HepG2 (cell line): Measurements from ENCODE around the gene KCNA1. TPM values are rescaled to one million over a fixed set of nuclear protein-coding genes. Genes with fewer than 3 reads are reported as not detected.

ENCODE experiments used
- ATAC-seq: fragments of 200-7000 bp; cut with Tn5 transposase; 3 replicates; pipeline ENCODE4 v1.9.1; 2020; ENCODE audit warnings: mild to moderate bottlenecking, moderate library complexity
- BruUV-seq: library from RNA; stranded (reverse); fragments of 400-500 nt; replicated peaks from 2 replicates; lab custom pipeline; 2021; lab: Mats Ljungman, UMichigan
- CTCF ChIA-PET: fragments of 300-600 bp; formaldehyde crosslinking; extraction: SDS; loops from one replicate; lab custom pipeline; 2021; ENCODE audit warnings: low total read pairs, inconsistent platforms, low intra/inter-chr PET ratio; lab: Yijun Ruan, JAX
- POLR2A ChIA-PET: fragments of 350-600 bp; sonication (Branson Sonifier 250); formaldehyde crosslinking; loops from one replicate; lab custom pipeline; 2020; ENCODE audit warnings: antibody characterized with exemption, inconsistent platforms; lab: Yijun Ruan, JAX
- DNase-seq: peaks from one replicate; pipeline ENCODE4 v3.0.0-alpha.2; 2015; ENCODE audit warnings: low spot score
- FAIRE-seq: peaks from 3 replicates; lab custom pipeline; 2011; peaks lifted over from hg19 to GRCh38; lab: Jason Lieb, UNC
- H2AFZ ChIP-seq: one replicate; pipeline ENCODE4 v1.6.1; 2011; ENCODE audit warnings: low read length, inconsistent platforms
- H3K27ac ChIP-seq: fragments of 300-600 bp; 3 replicates; pipeline ENCODE4 v1.8.0; 2011; ENCODE audit warnings: mixed run types, mild to moderate bottlenecking, mixed read lengths, low read length, inconsistent platforms; ENCODE audit not compliant: insufficient read depth; ENCODE audit errors: extremely low read length
- H3K27me3 ChIP-seq, 2 experiments: fragments of 200-600 bp in 1 of 2; 2 replicates in 1 of 2; 3 replicates in 1 of 2; pipeline versions ENCODE4 v1.6.0 to v1.8.0; 2011; ENCODE audit warnings: low read length in 2 of 2, mild to moderate bottlenecking in 2 of 2, moderate library complexity in 2 of 2, inconsistent platforms in 1 of 2; ENCODE audit not compliant: insufficient read depth in 2 of 2, control insufficient read depth in 1 of 2
- H3K36me3 ChIP-seq, 2 experiments: fragments of 200-600 bp in 1 of 2; replicated peaks in 1 of 2; 2 replicates in 1 of 2; 3 replicates in 1 of 2; pipeline versions ENCODE4 v1.5.1 to v1.8.0; 2011; ENCODE audit warnings: low read length in 2 of 2, inconsistent platforms in 1 of 2; ENCODE audit not compliant: insufficient read depth in 2 of 2, control insufficient read depth in 1 of 2
- H3K4me1 ChIP-seq: 2 replicates; pipeline ENCODE4 v1.5.1; 2012; ENCODE audit warnings: low read length, inconsistent platforms; ENCODE audit not compliant: insufficient read depth
- H3K4me2 ChIP-seq: 2 replicates; pipeline ENCODE4 v1.6.0; 2011; ENCODE audit warnings: low read depth, low read length, inconsistent platforms
- H3K4me3 ChIP-seq, 3 experiments: fragments of 200-600 bp in 1 of 3; sonication (generic), shearing (Covaris generic) in 1 of 3; replicated peaks in 1 of 3; 2 replicates each; pipeline ENCODE4 v1.5.1; 2011 to 2016; ENCODE audit warnings: low read length in 3 of 3, inconsistent platforms in 2 of 3, low read depth in 2 of 3, mild to moderate bottlenecking in 2 of 3, control low read depth in 1 of 3, mixed read lengths in 1 of 3; ENCODE audit not compliant: insufficient read depth in 1 of 3
- H3K79me2 ChIP-seq: one replicate; pipeline ENCODE4 v1.6.1; 2011; ENCODE audit warnings: low read length, inconsistent platforms; ENCODE audit not compliant: insufficient read depth
- H3K9ac ChIP-seq: 2 replicates; pipeline ENCODE4 v1.6.0; 2011; ENCODE audit warnings: mild to moderate bottlenecking, low read depth, low read length, inconsistent platforms; ENCODE audit not compliant: insufficient read depth
- H3K9me3 ChIP-seq: 2 replicates; pipeline ENCODE4 v1.5.1; 2012; ENCODE audit warnings: mild to moderate bottlenecking, low read length
- H4K20me1 ChIP-seq: 2 replicates; pipeline ENCODE4 v1.6.0; 2011; ENCODE audit warnings: inconsistent platforms, mild to moderate bottlenecking, low read length, moderate library complexity; ENCODE audit not compliant: insufficient read depth
- FOXA1 ChIP-seq, 2 experiments: fragments of 450-650 bp in 1 of 2; sonication (generic) in 1 of 2; formaldehyde crosslinking in 1 of 2; IDR thresholded peaks; 2 replicates each; pipeline versions ENCODE4 v1.4.0 to v1.6.1; 2016 to 2020; ENCODE audit warnings: missing genetic modification reagents in 1 of 2
- FOXC1 ChIP-seq: sonication (generic); formaldehyde crosslinking; IDR thresholded peaks from 2 replicates; pipeline ENCODE4 v1.8.0; 2022; ENCODE audit warnings: mild to moderate bottlenecking, missing genetic modification reagents, borderline replicate concordance
- JUNB ChIP-seq: sonication (generic); formaldehyde crosslinking; IDR thresholded peaks from 2 replicates; pipeline ENCODE4 v1.8.0; 2022; ENCODE audit warnings: missing genetic modification reagents, mild to moderate bottlenecking, borderline replicate concordance
- ZFP37 ChIP-seq: sonication (generic); formaldehyde crosslinking; IDR thresholded peaks from 2 replicates; pipeline ENCODE4 v1.4.0; 2020; ENCODE audit warnings: missing genetic modification reagents, borderline replicate concordance
- WGBS: methylation state at CpG from one replicate; pipeline ENCODE4 v1.1.6; 2017; ENCODE audit warnings: low lambda C conversion rate; 5-methylcytosine and 5-hydroxymethylcytosine counted together
- in situ Hi-C: cut with HindIII; loops from 2 replicates; pipeline ENCODE4 v1.10.0; 2017; ENCODE audit warnings: low pct_unique_long_range_greater_than_20kb; ENCODE audit not compliant: extremely low pct_ligation_motif_present
- intact Hi-C: fragments of 100-400 bp; cut with micrococcal nuclease; formaldehyde crosslinking; loops from one replicate; pipeline ENCODE4 v1.10.0; 2022; ENCODE audit not compliant: unreplicated experiment
- polyA plus RNA-seq, 8 experiments: library from polyadenylated mRNA; depleted of rRNA in 3 of 8; stranded (reverse) in 7 of 8; unstranded in 1 of 8; fragments of >200 nt; fragmentation: Illumina TruSeq in 4 of 8; extraction: Trizol in 4 of 8; gene quantifications; 2 replicates each; pipeline versions ENCODE4 v1.2.1 to v1.2.3, GENCODE V29; 2011 to 2016; ENCODE audit warnings: low read depth in 4 of 8, missing spikeins in 1 of 8, mixed read lengths in 1 of 8; ENCODE audit not compliant: insufficient read depth in 1 of 8
- total RNA-seq, 5 experiments: library from RNA; depleted of rRNA; stranded (reverse); fragments of >200 nt; fragmentation: Illumina TruSeq; extraction: Trizol; gene quantifications; 2 replicates each; pipeline ENCODE4 v1.2.3, GENCODE V29; 2016; ENCODE audit warnings: low read depth in 1 of 5
- TF ChIP-seq, protein P1 (sequence below): sonication (generic); formaldehyde crosslinking; IDR thresholded peaks from 2 replicates; pipeline ENCODE4 v1.4.0; 2020; ENCODE audit warnings: missing genetic modification reagents
- TF ChIP-seq, protein P2 (sequence below): sonication (generic); formaldehyde crosslinking; IDR thresholded peaks from 2 replicates; pipeline ENCODE4 v1.9.0; 2021; ENCODE audit warnings: missing genetic modification reagents, mild to moderate bottlenecking, borderline replicate concordance
- TF ChIP-seq, protein P3 (sequence below): sonication (generic); formaldehyde crosslinking; IDR thresholded peaks from 2 replicates; pipeline ENCODE4; 2020; ENCODE audit warnings: missing genetic modification reagents, mild to moderate bottlenecking, borderline replicate concordance
- TF ChIP-seq, protein P4 (sequence below): sonication (generic); formaldehyde crosslinking; IDR thresholded peaks from 2 replicates; pipeline ENCODE4 v1.8.1; 2022; ENCODE audit warnings: low read depth, mild to moderate bottlenecking, missing genetic modification reagents

Gene KCNA1
- total and polyA plus RNA-seq, 2 of the 13 experiments (the other 11 are each of a cell fraction or from before 2014, with no cell fraction given): not detected

DNA sequence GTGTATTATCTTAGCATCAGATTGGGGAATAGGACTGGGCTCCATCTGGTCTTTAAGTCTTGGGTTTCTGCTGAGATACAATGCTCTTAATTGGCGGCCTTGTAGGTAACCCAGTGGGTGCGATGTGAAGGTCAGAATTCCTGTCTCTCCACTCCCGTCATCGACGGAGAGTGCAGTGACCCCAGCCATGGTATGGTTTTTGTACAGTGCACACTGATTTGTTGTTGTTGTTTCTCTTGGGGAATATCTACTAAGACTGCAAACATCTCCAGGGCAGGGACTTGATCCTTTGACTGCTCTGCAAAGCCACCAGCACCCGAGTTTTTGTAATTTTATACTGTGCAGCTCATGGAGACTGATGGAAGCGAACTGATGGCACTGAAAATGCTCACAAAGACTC, 41.4 kb downstream of the KCNA1 start:
- no peak overlapping the region for H2AFZ ChIP-seq
- intact Hi-C loops (no loop called here), in situ Hi-C loops (no loop called here)
- H3K36me3 ChIP-seq: no peaks in the 10 kb centered on the region
- H3K4me2 ChIP-seq: no peak overlapping the region
- H3K79me2 ChIP-seq: no peaks in the 10 kb centered on the region
- no peak for DNase-seq
- no peaks in the 10 kb centered on the region for H3K9me3 ChIP-seq
- no peak overlapping the region for H3K9ac ChIP-seq
- no peak for ATAC-seq
- no peak overlapping the region for H3K27ac ChIP-seq
- peaks cover 0 to 20% of the 10 kb centered on the region in 2 experiments; a peak in 2 of 5 replicates for H3K27me3 ChIP-seq
- BruUV-seq: no TSS peak
- H4K20me1 ChIP-seq: no peaks in the 10 kb centered on the region
- FAIRE-seq: no peak
- ChIA-PET POLR2A (no interaction called here), CTCF (no interaction called here)
- no peaks in the 10 kb centered on the region for H3K4me1 ChIP-seq
- WGBS: 3% methylated on average over 4 of the region's 7 CpGs
- no peak overlapping the region for H3K4me3 ChIP-seq
- TF ChIP-seq FOXC1 (CRISPR knock-in tag): no peak
- TF ChIP-seq, protein P1, sequence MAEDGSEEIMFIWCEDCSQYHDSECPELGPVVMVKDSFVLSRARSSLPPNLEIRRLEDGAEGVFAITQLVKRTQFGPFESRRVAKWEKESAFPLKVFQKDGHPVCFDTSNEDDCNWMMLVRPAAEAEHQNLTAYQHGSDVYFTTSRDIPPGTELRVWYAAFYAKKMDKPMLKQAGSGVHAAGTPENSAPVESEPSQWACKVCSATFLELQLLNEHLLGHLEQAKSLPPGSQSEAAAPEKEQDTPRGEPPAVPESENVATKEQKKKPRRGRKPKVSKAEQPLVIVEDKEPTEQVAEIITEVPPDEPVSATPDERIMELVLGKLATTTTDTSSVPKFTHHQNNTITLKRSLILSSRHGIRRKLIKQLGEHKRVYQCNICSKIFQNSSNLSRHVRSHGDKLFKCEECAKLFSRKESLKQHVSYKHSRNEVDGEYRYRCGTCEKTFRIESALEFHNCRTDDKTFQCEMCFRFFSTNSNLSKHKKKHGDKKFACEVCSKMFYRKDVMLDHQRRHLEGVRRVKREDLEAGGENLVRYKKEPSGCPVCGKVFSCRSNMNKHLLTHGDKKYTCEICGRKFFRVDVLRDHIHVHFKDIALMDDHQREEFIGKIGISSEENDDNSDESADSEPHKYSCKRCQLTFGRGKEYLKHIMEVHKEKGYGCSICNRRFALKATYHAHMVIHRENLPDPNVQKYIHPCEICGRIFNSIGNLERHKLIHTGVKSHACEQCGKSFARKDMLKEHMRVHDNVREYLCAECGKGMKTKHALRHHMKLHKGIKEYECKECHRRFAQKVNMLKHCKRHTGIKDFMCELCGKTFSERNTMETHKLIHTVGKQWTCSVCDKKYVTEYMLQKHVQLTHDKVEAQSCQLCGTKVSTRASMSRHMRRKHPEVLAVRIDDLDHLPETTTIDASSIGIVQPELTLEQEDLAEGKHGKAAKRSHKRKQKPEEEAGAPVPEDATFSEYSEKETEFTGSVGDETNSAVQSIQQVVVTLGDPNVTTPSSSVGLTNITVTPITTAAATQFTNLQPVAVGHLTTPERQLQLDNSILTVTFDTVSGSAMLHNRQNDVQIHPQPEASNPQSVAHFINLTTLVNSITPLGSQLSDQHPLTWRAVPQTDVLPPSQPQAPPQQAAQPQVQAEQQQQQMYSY (CRISPR knock-in tag): no peak
- TF ChIP-seq, protein P2, sequence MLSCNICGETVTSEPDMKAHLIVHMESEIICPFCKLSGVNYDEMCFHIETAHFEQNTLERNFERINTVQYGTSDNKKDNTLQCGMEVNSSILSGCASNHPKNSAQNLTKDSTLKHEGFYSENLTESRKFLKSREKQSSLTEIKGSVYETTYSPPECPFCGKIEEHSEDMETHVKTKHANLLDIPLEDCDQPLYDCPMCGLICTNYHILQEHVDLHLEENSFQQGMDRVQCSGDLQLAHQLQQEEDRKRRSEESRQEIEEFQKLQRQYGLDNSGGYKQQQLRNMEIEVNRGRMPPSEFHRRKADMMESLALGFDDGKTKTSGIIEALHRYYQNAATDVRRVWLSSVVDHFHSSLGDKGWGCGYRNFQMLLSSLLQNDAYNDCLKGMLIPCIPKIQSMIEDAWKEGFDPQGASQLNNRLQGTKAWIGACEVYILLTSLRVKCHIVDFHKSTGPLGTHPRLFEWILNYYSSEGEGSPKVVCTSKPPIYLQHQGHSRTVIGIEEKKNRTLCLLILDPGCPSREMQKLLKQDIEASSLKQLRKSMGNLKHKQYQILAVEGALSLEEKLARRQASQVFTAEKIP (CRISPR knock-in tag): no peak
- TF ChIP-seq, protein P3, sequence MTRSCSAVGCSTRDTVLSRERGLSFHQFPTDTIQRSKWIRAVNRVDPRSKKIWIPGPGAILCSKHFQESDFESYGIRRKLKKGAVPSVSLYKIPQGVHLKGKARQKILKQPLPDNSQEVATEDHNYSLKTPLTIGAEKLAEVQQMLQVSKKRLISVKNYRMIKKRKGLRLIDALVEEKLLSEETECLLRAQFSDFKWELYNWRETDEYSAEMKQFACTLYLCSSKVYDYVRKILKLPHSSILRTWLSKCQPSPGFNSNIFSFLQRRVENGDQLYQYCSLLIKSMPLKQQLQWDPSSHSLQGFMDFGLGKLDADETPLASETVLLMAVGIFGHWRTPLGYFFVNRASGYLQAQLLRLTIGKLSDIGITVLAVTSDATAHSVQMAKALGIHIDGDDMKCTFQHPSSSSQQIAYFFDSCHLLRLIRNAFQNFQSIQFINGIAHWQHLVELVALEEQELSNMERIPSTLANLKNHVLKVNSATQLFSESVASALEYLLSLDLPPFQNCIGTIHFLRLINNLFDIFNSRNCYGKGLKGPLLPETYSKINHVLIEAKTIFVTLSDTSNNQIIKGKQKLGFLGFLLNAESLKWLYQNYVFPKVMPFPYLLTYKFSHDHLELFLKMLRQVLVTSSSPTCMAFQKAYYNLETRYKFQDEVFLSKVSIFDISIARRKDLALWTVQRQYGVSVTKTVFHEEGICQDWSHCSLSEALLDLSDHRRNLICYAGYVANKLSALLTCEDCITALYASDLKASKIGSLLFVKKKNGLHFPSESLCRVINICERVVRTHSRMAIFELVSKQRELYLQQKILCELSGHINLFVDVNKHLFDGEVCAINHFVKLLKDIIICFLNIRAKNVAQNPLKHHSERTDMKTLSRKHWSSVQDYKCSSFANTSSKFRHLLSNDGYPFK (CRISPR knock-in tag): no peak
- TF ChIP-seq FOXA1 (IDR thresholded peaks at IDR 0.05): no peak
- no peak for TF ChIP-seq FOXA1 (CRISPR knock-in tag; IDR thresholded peaks at IDR 0.05)
- TF ChIP-seq JUNB (CRISPR knock-in tag): no peak
- TF ChIP-seq ZFP37 (CRISPR knock-in tag): no peak
- TF ChIP-seq, protein P4, sequence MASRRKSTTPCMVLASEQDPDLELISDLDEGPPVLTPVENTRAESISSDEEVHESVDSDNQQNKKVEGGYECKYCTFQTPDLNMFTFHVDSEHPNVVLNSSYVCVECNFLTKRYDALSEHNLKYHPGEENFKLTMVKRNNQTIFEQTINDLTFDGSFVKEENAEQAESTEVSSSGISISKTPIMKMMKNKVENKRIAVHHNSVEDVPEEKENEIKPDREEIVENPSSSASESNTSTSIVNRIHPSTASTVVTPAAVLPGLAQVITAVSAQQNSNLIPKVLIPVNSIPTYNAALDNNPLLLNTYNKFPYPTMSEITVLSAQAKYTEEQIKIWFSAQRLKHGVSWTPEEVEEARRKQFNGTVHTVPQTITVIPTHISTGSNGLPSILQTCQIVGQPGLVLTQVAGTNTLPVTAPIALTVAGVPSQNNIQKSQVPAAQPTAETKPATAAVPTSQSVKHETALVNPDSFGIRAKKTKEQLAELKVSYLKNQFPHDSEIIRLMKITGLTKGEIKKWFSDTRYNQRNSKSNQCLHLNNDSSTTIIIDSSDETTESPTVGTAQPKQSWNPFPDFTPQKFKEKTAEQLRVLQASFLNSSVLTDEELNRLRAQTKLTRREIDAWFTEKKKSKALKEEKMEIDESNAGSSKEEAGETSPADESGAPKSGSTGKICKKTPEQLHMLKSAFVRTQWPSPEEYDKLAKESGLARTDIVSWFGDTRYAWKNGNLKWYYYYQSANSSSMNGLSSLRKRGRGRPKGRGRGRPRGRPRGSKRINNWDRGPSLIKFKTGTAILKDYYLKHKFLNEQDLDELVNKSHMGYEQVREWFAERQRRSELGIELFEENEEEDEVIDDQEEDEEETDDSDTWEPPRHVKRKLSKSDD (CRISPR knock-in tag): no peak
